Muscle of leg (tissue), 11 donors: ENCODE results near the gene RAD51B. TPM values are rescaled to one million over a fixed set of nuclear protein-coding genes. Genes with fewer than 3 reads are reported as not detected.
"Not testable (repeated sequence)": the region's sequence is repeated elsewhere in the genome, so short reads cannot be mapped to it uniquely, and the experiment has no call there.

ENCODE experiments used
- DNase-seq: peaks from one replicate; pipeline ENCODE4 v3.0.0; 2013
- H3K27ac ChIP-seq: one replicate; pipeline ENCODE4 v1.5.1; 2013; ENCODE audit warnings: mild to moderate bottlenecking, low read length, control low read depth
- H3K27me3 ChIP-seq: one replicate; pipeline ENCODE4 v1.6.1; 2013; ENCODE audit warnings: low read length; ENCODE audit not compliant: control insufficient read depth, insufficient read depth
- H3K36me3 ChIP-seq: one replicate; pipeline ENCODE4 v1.6.1; 2013; ENCODE audit warnings: low read length; ENCODE audit not compliant: control insufficient read depth, insufficient read depth
- H3K4me1 ChIP-seq: one replicate; pipeline ENCODE4 v1.6.1; 2013; ENCODE audit warnings: low read length; ENCODE audit not compliant: control insufficient read depth, insufficient read depth
- H3K4me3 ChIP-seq: one replicate; pipeline ENCODE4 v1.5.1; 2013; ENCODE audit warnings: low read length, control low read depth
- H3K9me3 ChIP-seq: replicated peaks from 2 replicates; pipeline ENCODE4 v1.6.1; 2013; ENCODE audit warnings: low read depth, low read length; ENCODE audit not compliant: control insufficient read depth
- WGBS: methylation state at CpG from one replicate; pipeline ENCODE4 v1.1.5; 2013; ENCODE audit warnings: missing lambda C conversion rate; ENCODE audit not compliant: insufficient coverage; 5-methylcytosine and 5-hydroxymethylcytosine counted together
- polyA plus RNA-seq, 8 donors: library from polyadenylated mRNA; unstranded; fragments of 120-200 nt; gene quantifications; one replicate each; pipeline versions ENCODE4 v1.2.1 to v1.2.3, GENCODE V29; 2013; ENCODE audit warnings: inconsistent platforms in 1 of 8, low replicate concordance in 1 of 8; ENCODE audit not compliant: insufficient read length in 8 of 8, insufficient read depth in 1 of 8
- total RNA-seq: library from RNA; stranded (reverse); fragments of 120-200 nt; gene quantifications from one replicate; pipeline ENCODE4 v1.2.4, GENCODE V29; 2013

RAD51B gene
- total and polyA plus RNA-seq, 9 donors, result 6.0 to 16.5 (median 7.2) TPM

DNA sequence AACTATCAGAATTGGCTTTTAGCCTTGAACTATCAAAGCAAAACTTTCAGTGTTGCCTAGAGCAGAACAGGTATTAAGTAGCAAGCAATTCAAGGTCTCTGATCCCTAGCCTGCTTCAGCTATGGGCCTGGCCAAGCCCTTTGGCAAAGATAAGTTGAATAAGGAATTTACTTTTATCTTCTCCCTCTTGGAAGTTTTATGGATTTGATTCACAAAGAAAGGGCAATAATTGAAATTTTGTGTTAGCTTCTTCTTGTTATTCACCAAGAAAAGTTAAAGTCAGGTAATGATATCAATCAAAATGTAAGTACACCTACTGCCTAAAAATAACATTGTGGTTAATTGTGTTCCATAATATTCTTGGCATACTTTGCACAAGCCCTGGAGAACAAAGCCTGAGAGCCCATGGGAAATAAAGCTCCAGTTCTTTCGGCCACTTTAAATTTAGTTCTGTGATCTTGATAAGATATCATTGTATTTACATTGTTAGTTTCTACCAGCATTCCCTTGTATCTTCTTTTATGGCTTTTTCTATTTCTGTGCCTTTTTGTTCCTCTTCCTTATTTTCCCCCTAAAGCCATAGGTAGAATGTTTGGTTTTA lies 158.0 kb downstream of the RAD51B start:
- H3K27me3 ChIP-seq, result no peaks in the 10 kb centered on the region
- no peaks in the 10 kb centered on the region for H3K4me1 ChIP-seq
- no peak overlapping the region for H3K27ac ChIP-seq
- H3K9me3 ChIP-seq, result no peaks in the 10 kb centered on the region
- H3K4me3 ChIP-seq, result no peak overlapping the region
- peak; percentile 59 for DNase-seq
- no CpG with 5 or more reads among the region's 1 CpG for WGBS
- H3K36me3 ChIP-seq, result no peaks in the 10 kb centered on the region

DNA sequence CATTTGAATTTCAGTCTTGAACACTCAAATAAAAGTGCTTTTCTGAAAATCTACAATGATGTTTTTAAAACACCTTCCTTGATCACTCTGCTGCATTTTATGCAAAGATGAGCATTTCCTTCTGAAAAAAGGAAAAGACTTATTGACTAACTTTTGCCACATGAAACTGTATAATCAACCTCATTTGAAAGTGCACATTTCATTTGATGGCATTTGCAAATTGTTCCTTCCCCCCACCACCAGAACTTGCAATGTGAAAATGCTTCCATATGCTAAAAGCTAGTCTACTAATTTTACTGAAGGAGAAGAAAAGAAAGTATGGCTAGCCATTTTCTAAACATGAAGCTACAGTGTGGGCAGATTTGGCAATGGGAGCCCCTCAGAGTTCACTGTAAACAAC lies 159.2 kb downstream of the RAD51B start:
- Histone ChIP-seq H3K4me1 (no peaks in the 10 kb centered on the region), H3K27me3 (no peaks in the 10 kb centered on the region), H3K4me3 (no peak overlapping the region), H3K36me3 (no peaks in the 10 kb centered on the region), H3K9me3 (no peaks in the 10 kb centered on the region), H3K27ac (no peak overlapping the region)
- no peak for DNase-seq

DNA sequence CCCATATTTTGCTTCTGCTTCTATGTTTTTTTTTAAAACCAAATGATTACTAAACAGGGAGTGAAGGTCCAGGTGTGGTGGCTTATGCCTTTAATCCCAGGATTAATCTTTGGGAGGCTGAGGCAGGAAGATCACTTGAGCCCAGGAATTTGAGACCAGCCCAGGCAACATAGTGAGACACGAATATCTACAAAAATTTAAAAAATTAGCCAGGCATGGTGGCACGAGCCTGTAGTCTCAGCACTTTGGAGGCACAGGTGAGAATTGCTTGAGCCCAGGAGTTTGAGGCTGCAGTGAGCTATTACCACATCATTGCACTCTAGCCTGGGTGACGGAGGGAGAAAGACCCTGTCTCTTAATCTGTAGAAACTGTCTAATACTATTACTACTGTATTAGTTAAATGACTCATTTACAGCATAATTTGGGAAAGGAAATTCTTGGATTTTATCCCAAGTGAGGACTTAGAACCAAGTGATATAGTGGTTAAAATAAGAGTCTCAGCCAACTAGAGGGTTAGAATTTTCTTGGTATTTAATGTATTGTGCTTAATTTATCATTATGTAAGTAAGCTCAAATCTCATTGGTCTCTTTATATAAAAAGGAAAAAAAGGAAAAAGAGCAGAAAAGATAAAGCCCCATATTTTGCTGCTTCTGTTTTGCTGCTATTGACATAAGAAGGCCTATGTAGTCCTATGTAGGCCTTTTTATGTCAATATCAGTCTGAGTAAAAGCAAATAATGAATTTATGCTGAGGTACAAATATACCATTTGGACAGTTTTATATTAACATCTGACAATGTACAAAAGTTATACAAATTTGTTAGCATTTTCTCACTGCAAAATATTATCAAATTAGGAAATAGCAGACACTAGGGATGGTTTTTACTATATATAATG lies 163.4 kb downstream of the RAD51B start:
- no peaks in the 10 kb centered on the region for H3K27me3 ChIP-seq
- no peak overlapping the region for H3K27ac ChIP-seq
- no peak overlapping the region for H3K4me3 ChIP-seq
- no peaks in the 10 kb centered on the region for H3K9me3 ChIP-seq
- DNase-seq, result no peak
- H3K36me3 ChIP-seq, result no peaks in the 10 kb centered on the region
- H3K4me1 ChIP-seq, result no peaks in the 10 kb centered on the region
- 38% methylated on average over 1 of the region's 3 CpGs for WGBS

DNA sequence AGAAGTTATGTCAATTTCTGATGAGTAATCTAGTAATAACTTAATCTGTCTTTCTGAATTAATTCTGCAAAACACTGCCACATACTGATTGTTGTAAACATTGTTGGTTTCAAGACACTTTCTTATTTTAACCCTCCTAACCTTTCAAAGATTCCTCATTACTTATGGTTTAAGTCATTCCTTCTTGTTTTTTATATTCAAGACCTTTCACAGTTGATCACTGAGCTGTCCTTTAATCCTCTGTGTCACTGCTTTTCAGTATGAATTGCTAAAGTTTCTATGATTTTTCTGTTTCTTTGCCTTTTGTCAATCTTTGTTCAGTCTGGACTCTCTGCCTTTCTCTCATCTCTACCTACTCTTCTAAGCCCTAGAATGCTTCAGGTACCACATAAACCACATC lies 164.7 kb downstream of the RAD51B start:
- Histone ChIP-seq H3K36me3 (no peaks in the 10 kb centered on the region), H3K4me3 (no peak overlapping the region), H3K27ac (no peak overlapping the region), H3K9me3 (no peaks in the 10 kb centered on the region), H3K4me1 (no peaks in the 10 kb centered on the region), H3K27me3 (no peaks in the 10 kb centered on the region)
- no peak for DNase-seq

DNA sequence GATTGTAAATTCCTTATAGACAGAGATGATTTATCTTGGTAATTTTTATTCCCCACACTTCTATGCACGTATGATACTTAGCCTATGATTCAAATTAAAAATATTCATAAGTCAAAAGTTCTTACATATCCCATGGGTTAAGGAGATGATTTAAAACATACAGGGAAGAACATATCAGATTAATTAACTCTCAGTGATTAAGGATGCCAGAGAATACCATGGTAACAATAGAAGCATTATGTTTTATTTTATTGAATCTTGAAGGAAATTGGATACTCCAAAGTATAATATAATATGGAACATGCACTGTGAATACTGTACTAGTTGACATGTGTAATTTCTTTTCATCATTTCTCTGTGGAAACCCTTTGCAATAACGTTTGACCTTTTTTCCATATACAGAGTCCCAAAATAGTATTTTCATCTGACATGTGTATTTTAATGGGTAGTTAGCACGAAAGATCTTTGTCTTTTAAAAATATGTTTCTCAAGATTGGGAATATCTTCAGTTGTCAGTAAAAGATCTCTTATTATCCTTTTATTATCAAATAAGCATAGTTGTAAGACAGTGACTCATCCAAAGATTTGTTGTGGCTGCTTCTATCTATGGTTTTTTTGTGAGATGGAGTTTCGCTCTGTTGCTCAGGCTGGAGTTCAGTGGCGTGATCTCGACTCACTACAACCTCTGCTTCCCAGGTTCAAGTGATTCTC lies 166.7 kb downstream of the RAD51B start:
- peak; percentile 68 for DNase-seq
- Histone ChIP-seq H3K4me3 (no peak overlapping the region), H3K9me3 (no peaks in the 10 kb centered on the region), H3K27me3 (no peaks in the 10 kb centered on the region), H3K27ac (peak overlapping the region; percentile 32), H3K36me3 (no peaks in the 10 kb centered on the region), H3K4me1 (no peaks in the 10 kb centered on the region)
- no CpG with 5 or more reads among the region's 6 CpGs for WGBS

DNA sequence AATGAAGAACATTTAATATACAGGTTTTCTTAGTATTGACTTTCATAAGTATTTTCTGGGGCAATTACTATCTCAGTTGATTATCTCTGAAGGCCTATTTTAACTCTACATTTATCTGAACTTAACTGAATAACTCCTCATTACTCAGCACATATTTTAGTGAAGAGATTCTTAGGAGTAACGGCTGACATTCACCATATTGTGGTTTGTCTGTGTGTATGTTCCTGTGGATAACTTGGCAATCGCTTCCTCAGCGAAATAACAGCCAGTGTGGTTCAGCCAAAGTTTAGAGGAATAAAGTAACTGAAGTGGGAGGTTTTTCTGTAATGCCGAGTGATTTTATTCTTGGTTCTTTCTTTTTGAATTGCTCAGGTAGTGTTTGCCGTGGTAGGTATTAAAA lies 168.0 kb downstream of the RAD51B start:
- no peaks in the 10 kb centered on the region for H3K9me3 ChIP-seq

DNA sequence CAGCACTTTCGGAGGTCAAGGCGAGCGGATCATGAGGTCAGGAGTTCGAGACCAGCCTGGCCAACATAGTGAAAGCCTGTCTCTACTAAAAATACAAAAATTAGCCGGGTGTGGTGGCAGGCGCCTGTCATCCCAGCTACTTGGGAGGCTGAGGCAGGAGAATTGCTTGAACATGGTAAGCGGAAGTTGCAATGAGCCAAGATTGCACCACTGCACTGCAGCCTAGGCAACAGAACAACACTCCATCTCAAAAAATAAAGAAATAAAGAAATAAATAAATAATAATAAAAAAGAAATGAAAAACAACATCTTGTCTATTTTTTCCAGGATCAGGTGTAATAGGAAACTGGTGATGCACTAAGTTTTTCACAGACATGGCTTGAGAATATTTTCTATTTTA lies 168.6 kb downstream of the RAD51B start:
- H3K27ac ChIP-seq, result peak overlapping the region; percentile 81
- not testable (repeated sequence) for DNase-seq, H3K27me3 ChIP-seq, H3K4me3 ChIP-seq, H3K36me3 ChIP-seq, H3K4me1 ChIP-seq, H3K9me3 ChIP-seq
- WGBS, result no CpG with 5 or more reads among the region's 7 CpGs

More for the DNA sequence above, 168.0 kb downstream of the RAD51B start:
- DNase-seq, result peak; percentile 98
- H3K27me3 ChIP-seq, result no peaks in the 10 kb centered on the region
- H3K4me3 ChIP-seq, result no peak overlapping the region
- peak overlapping the region; percentile 81 for H3K27ac ChIP-seq
- H3K36me3 ChIP-seq, result no peaks in the 10 kb centered on the region
- WGBS, result 10% methylated on average over 2 of the region's 5 CpGs
- no peaks in the 10 kb centered on the region for H3K4me1 ChIP-seq

DNA sequence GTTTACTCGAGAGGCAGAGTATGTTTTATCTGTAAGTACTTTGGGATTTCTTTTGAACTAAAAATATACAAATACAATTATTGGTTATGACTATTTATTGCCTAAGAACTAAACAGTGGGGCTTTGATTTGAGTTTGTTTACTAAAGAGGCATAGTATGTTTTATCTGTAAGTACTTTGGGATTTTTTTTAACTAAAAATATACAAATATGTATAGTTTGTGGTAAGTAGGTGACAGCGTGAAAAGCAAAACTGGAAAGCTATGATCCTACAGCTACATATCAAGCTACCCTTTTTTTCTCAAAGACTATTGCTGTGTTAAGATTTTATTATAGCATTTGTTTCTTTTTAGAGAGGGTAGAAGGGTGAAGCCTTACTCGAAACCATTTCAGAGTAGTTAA lies 171.0 kb downstream of the RAD51B start:
- Histone ChIP-seq H3K36me3 (no peaks in the 10 kb centered on the region), H3K27ac (peak overlapping the region; percentile 23), H3K9me3 (no peaks in the 10 kb centered on the region), H3K4me3 (no peak overlapping the region), H3K4me1 (no peaks in the 10 kb centered on the region), H3K27me3 (no peaks in the 10 kb centered on the region)
- WGBS, result no CpG with 5 or more reads among the region's 3 CpGs
- no peak for DNase-seq

DNA sequence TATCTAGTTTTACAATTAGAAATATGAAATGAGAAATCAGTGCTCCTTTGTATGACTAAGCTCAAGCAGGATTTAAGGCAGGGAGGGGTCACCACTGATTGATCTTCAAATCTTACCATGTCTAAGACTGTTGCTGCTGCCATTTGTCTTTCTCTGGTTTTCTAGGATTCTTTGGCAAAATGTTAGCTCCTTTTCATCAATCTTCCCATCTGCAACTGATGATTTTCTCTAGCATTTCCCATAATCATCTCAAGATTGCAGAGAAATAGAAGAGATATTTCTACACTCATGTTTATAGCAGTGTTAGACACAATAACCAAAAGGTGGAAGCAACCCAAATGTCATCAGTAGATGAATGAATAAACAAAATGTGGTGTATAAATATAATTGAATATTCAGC lies 175.0 kb downstream of the RAD51B start:
- no peak overlapping the region for H3K27ac ChIP-seq
- DNase-seq, result no peak
- H3K27me3 ChIP-seq, result no peaks in the 10 kb centered on the region
- H3K36me3 ChIP-seq, result no peaks in the 10 kb centered on the region
- H3K9me3 ChIP-seq, result no peaks in the 10 kb centered on the region
- no peaks in the 10 kb centered on the region for H3K4me1 ChIP-seq
- no peak overlapping the region for H3K4me3 ChIP-seq

DNA sequence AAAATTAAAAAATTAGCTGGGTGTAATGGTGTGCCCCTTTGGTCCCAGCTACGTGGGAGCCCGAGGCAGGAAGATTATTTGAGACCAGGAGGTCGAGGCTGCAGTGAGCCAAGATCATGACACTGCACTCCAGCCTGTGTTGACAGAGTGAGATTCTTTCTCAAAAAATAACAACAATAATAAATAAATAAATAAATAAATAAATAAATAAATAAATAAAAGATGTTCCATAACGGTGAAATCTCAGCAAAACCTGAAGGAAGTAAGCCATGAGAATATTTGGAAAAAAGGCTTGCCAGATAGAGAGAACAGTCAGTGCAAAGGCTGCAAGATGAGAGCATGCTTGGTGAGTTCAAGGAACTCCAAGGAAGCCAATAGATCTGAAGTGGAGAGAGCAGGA lies 176.7 kb downstream of the RAD51B start:
- no peaks in the 10 kb centered on the region for H3K4me1 ChIP-seq
- no peaks in the 10 kb centered on the region for H3K9me3 ChIP-seq
- H3K36me3 ChIP-seq, result no peaks in the 10 kb centered on the region
- 100% methylated on average over 1 of the region's 4 CpGs for WGBS
- no peaks in the 10 kb centered on the region for H3K27me3 ChIP-seq
- no peak overlapping the region for H3K4me3 ChIP-seq
- no peak for DNase-seq
- no peak overlapping the region for H3K27ac ChIP-seq
